ENCODE measurements around the gene FLRT2. TPM values are rescaled to one million over a fixed set of nuclear protein-coding genes. Genes with fewer than 3 reads are reported as not detected.

Gene FLRT2
- total RNA-seq, 4 donors from 2014 or later: 2.1 to 72.4 (median 9.6) TPM

- TF ChIP-seq, protein P1, sequence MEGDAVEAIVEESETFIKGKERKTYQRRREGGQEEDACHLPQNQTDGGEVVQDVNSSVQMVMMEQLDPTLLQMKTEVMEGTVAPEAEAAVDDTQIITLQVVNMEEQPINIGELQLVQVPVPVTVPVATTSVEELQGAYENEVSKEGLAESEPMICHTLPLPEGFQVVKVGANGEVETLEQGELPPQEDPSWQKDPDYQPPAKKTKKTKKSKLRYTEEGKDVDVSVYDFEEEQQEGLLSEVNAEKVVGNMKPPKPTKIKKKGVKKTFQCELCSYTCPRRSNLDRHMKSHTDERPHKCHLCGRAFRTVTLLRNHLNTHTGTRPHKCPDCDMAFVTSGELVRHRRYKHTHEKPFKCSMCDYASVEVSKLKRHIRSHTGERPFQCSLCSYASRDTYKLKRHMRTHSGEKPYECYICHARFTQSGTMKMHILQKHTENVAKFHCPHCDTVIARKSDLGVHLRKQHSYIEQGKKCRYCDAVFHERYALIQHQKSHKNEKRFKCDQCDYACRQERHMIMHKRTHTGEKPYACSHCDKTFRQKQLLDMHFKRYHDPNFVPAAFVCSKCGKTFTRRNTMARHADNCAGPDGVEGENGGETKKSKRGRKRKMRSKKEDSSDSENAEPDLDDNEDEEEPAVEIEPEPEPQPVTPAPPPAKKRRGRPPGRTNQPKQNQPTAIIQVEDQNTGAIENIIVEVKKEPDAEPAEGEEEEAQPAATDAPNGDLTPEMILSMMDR (IDR thresholded peaks at IDR 0.05): peak; percentile 38 to 53 (median 42)
- TF ChIP-seq POLR2A (IDR thresholded peaks at IDR 0.05): no peak
- intact Hi-C loops (cut with DNase I; ENCODE audit: low total_unique reads): no loop called here
- Histone ChIP-seq H3K27ac (peak overlapping the region; percentile 58 to 71), H3K9me3 (no peaks in the 10 kb centered on the region), H3K4me3 (peak overlapping the region; percentile 12 to 28), H3K4me1 (no peaks in the 10 kb centered on the region), H3K27me3 (no peaks in the 10 kb centered on the region), H3K36me3 (no peaks in the 10 kb centered on the region)
- peak in 1 of 2 donors; percentile 44 for DNase-seq
These were observed 6.3 kb downstream of the FLRT2 start for GRCh38 chr14:85535991-85536832.

DNA sequence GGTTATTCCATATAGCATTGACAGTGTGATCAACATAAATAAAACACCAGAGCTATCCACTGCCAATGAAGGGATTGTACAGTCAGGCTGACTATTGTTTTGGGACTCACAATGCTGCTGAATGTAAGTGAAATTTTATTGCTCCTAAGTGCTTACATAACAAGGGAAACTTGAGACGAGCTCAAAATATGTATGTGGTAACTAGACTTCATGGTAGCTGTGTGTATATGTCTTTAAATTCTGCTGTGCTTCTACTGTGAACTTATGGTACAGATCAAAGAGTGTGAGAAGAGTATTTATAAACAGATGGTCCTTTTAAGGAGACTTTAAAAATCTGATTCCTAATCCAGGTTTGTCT is 6.9 kb downstream of the FLRT2 start:
- H3K4me3 ChIP-seq: peak overlapping the region in 1 of 2 donors; percentile 16
- DNase-seq: no peak
- no peaks in the 10 kb centered on the region for H3K36me3 ChIP-seq
- no peaks in the 10 kb centered on the region for H3K4me1 ChIP-seq
- peak overlapping the region in 1 of 2 donors; percentile 30 for H3K27ac ChIP-seq
- TF ChIP-seq, protein P1 (IDR thresholded peaks at IDR 0.05): no peak
- TF ChIP-seq POLR2A (IDR thresholded peaks at IDR 0.05): no peak
- H3K9me3 ChIP-seq: no peaks in the 10 kb centered on the region
- intact Hi-C loops (cut with DNase I; ENCODE audit: low total_unique reads): no loop called here
- H3K27me3 ChIP-seq: no peaks in the 10 kb centered on the region

- Histone ChIP-seq H3K36me3 (no peaks in the 10 kb centered on the region), H3K27ac (no peak overlapping the region)
These were observed 7.6 kb downstream of the FLRT2 start for GRCh38 chr14:85537526-85537925.

GRCh38 chr14:85538636-85539035 is 8.7 kb downstream of the FLRT2 start:
- H3K27ac ChIP-seq: no peak overlapping the region
- DNase-seq: no peak
- no peaks in the 10 kb centered on the region for H3K36me3 ChIP-seq
- H3K4me1 ChIP-seq: no peaks in the 10 kb centered on the region
- H3K9me3 ChIP-seq: no peaks in the 10 kb centered on the region
- no peak overlapping the region for H3K4me3 ChIP-seq
- TF ChIP-seq, protein P1 (IDR thresholded peaks at IDR 0.05): no peak
- intact Hi-C loops (cut with DNase I; ENCODE audit: low total_unique reads): no loop called here
- no peaks in the 10 kb centered on the region for H3K27me3 ChIP-seq

More at GRCh38 chr14:85537526-85537925, 7.6 kb downstream of the FLRT2 start:
- Histone ChIP-seq H3K4me3 (no peak overlapping the region), H3K27me3 (no peaks in the 10 kb centered on the region), H3K9me3 (no peaks in the 10 kb centered on the region), H3K4me1 (no peaks in the 10 kb centered on the region)
- DNase-seq: no peak
- intact Hi-C loops (cut with DNase I; ENCODE audit: low total_unique reads): no loop called here
- no peak for TF ChIP-seq POLR2A (IDR thresholded peaks at IDR 0.05)
- TF ChIP-seq, protein P1 (IDR thresholded peaks at IDR 0.05): no peak

GRCh38 chr14:85539510-85539909 is 9.6 kb downstream of the FLRT2 start:
- TF ChIP-seq, protein P1 (IDR thresholded peaks at IDR 0.05): no peak
- TF ChIP-seq POLR2A (IDR thresholded peaks at IDR 0.05): no peak
- H3K4me1 ChIP-seq: no peaks in the 10 kb centered on the region
- intact Hi-C loops (cut with DNase I; ENCODE audit: low total_unique reads): no loop called here
- no peak overlapping the region for H3K27ac ChIP-seq
- DNase-seq: no peak
- H3K4me3 ChIP-seq: no peak overlapping the region
- no peaks in the 10 kb centered on the region for H3K36me3 ChIP-seq
- H3K27me3 ChIP-seq: no peaks in the 10 kb centered on the region
- no peaks in the 10 kb centered on the region for H3K9me3 ChIP-seq
